Lower lobe of right lung (tissue), 2 donors: ENCODE data around the gene PHF2. TPM values are rescaled to one million over a fixed set of nuclear protein-coding genes. Genes with fewer than 3 reads are reported as not detected.

ENCODE experiments used
- ATAC-seq, 2 donors: fragments of 200-7000 bp; cut with Tn5 transposase; one replicate each; pipeline ENCODE4 v1.9.1; 2020 to 2022; ENCODE audit warnings: mild to moderate bottlenecking in 2 of 2, moderate library complexity in 2 of 2
- DNase-seq: peaks from one replicate; pipeline ENCODE4 v3.0.0-alpha.2; 2020
- H3K27ac ChIP-seq: fragments of 200-600 bp; one replicate; pipeline ENCODE4 v1.8.0; 2022
- H3K27me3 ChIP-seq: fragments of 200-600 bp; one replicate; pipeline ENCODE4 v1.8.0; 2022; ENCODE audit warnings: low read depth
- H3K36me3 ChIP-seq: fragments of 200-600 bp; one replicate; pipeline ENCODE4 v1.8.0; 2022; ENCODE audit warnings: mild to moderate bottlenecking
- H3K4me1 ChIP-seq: fragments of 200-600 bp; one replicate; pipeline ENCODE4 v1.8.0; 2022
- H3K4me3 ChIP-seq: fragments of 200-600 bp; one replicate; pipeline ENCODE4 v1.8.0; 2022; ENCODE audit warnings: mild to moderate bottlenecking
- H3K9me3 ChIP-seq: fragments of 200-600 bp; one replicate; pipeline ENCODE4 v1.8.0; 2022
- intact Hi-C: fragments of 100-400 bp; cut with DNase I; formaldehyde crosslinking; loops from one replicate; pipeline ENCODE4 v1.11.0; 2022
- total RNA-seq: library from RNA; stranded (reverse); fragmentation: NEBNext Ultra II Directional; extraction: Animal tissue kit (Norgen Biotek cat#: 25700); gene quantifications from one replicate; pipeline ENCODE4 v1.2.1, GENCODE V29; 2021
- TF ChIP-seq, protein P1 (sequence below): fragments of 200-600 bp; IDR thresholded peaks from one replicate; pipeline ENCODE4 v1.8.0; 2022; ENCODE audit warnings: antibody characterized with exemption, mild to moderate bottlenecking
- donor health status: DM: no; HTN: yes; CAD: no; lungs with severe emphysema.

PHF2 gene
- total RNA-seq, 1 donor from 2014 or later: 39.1 TPM

DNA sequence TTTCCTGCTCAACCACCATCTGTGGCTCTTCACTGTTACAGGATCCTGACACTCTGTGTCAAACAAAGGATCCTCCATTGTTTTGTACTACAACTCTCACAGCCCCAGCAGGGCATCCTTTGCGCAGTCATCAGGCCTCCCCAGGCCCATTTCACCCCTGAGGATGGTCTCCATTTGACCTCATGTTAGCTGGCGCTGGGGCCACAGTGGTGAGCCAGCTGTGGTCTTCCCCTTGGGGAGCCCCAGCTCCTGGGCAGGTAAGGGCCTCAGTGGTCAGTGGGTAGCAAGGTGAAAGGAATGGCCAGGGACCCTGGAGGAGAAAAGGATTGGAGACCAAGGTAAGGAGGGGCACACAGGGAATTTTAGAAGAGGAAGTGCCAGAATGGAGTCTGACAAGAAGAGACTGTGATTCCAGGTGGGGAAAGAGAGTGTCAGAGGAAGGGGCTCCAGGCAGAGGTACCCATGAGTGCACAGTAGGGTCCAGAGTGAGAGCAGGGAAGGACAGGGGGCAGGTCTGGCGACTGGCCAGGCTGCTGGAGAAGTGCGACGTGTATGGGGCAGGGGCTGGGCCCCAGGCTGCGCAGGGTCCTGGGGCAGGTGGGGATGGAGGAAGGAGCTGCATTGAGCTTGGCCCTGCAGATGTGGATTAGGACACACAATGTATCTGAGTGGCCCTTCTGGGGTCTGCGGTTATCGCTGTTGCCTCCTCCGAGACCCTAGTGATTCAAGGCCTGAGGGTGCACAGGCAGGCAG is 109.9 kb downstream of the PHF2 start:
- Histone ChIP-seq H3K4me1 (no peaks in the 10 kb centered on the region), H3K4me3 (no peak overlapping the region), H3K36me3 (no peaks in the 10 kb centered on the region), H3K9me3 (peaks cover 27% of the 10 kb centered on the region), H3K27ac (no peak overlapping the region), H3K27me3 (no peaks in the 10 kb centered on the region)
- no peak for ATAC-seq
- intact Hi-C loops: loop anchor here (10.0 kb wide), 1 partner anchor 278 kb away; no protein-coding TSS in a partner anchor
- no peak for DNase-seq
- TF ChIP-seq, protein P1, sequence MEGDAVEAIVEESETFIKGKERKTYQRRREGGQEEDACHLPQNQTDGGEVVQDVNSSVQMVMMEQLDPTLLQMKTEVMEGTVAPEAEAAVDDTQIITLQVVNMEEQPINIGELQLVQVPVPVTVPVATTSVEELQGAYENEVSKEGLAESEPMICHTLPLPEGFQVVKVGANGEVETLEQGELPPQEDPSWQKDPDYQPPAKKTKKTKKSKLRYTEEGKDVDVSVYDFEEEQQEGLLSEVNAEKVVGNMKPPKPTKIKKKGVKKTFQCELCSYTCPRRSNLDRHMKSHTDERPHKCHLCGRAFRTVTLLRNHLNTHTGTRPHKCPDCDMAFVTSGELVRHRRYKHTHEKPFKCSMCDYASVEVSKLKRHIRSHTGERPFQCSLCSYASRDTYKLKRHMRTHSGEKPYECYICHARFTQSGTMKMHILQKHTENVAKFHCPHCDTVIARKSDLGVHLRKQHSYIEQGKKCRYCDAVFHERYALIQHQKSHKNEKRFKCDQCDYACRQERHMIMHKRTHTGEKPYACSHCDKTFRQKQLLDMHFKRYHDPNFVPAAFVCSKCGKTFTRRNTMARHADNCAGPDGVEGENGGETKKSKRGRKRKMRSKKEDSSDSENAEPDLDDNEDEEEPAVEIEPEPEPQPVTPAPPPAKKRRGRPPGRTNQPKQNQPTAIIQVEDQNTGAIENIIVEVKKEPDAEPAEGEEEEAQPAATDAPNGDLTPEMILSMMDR: no peak

GRCh38 chr9:93686880-93687236 is 110.5 kb downstream of the PHF2 start:
- Histone ChIP-seq H3K9me3 (peaks cover 27% of the 10 kb centered on the region), H3K4me1 (no peaks in the 10 kb centered on the region), H3K27ac (no peak overlapping the region), H3K36me3 (no peaks in the 10 kb centered on the region), H3K4me3 (no peak overlapping the region), H3K27me3 (no peaks in the 10 kb centered on the region)
- TF ChIP-seq, protein P1: no peak
- intact Hi-C loops: loop anchor here (10.0 kb wide), 1 partner anchor 278 kb away; no protein-coding TSS in a partner anchor
- ATAC-seq: no peak
- no peak for DNase-seq

GRCh38 chr9:93690618-93691017 is 114.2 kb downstream of the PHF2 start:
- no peaks in the 10 kb centered on the region for H3K27me3 ChIP-seq
- H3K36me3 ChIP-seq: no peaks in the 10 kb centered on the region
- TF ChIP-seq, protein P1: no peak
- H3K4me1 ChIP-seq: no peaks in the 10 kb centered on the region
- ATAC-seq (no peak), DNase-seq (no peak)
- H3K4me3 ChIP-seq: no peak overlapping the region
- intact Hi-C loops: no loop called here
- peaks cover 27% of the 10 kb centered on the region for H3K9me3 ChIP-seq
- no peak overlapping the region for H3K27ac ChIP-seq

DNA sequence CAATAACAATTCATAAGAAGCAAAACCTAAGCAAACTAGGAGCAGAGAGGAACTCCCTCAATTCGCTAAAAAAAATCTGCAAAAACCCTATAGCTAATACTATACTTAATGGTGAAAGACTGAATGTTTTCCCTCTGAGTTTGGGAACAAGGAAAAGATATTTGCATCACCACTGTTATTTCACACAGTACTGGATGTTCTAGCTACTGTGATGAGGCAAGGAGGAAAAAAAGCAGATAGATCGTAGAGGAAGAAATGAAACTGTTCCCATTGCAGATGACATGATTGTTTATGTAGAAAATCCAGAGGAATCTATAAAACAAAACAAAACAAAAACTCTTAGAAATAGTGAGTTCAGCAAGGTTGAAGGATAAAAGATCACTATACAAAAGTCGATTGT is 116.7 kb downstream of the PHF2 start:
- intact Hi-C loops: no loop called here
- no peak overlapping the region for H3K4me3 ChIP-seq
- TF ChIP-seq, protein P1: no peak
- H3K36me3 ChIP-seq: no peaks in the 10 kb centered on the region
- no peak for DNase-seq
- peaks cover 27% of the 10 kb centered on the region for H3K9me3 ChIP-seq
- no peaks in the 10 kb centered on the region for H3K27me3 ChIP-seq
- ATAC-seq: no peak
- no peaks in the 10 kb centered on the region for H3K4me1 ChIP-seq
- no peak overlapping the region for H3K27ac ChIP-seq

- ATAC-seq (no peak), DNase-seq (no peak)
- Histone ChIP-seq H3K9me3 (peaks cover 4% of the 10 kb centered on the region), H3K36me3 (no peaks in the 10 kb centered on the region), H3K27ac (no peak overlapping the region), H3K4me3 (no peak overlapping the region), H3K4me1 (no peaks in the 10 kb centered on the region), H3K27me3 (no peaks in the 10 kb centered on the region)
- intact Hi-C loops: no loop called here
- TF ChIP-seq, protein P1: no peak
Observed at GRCh38 chr9:93697352-93698139, 121.2 kb downstream of the PHF2 start.
